Upper lobe of right lung (tissue), 1 donor: ENCODE results near the gene SPHK2. TPM values are rescaled to one million over a fixed set of nuclear protein-coding genes. Genes with fewer than 3 reads are reported as not detected.

ENCODE experiments used
- ATAC-seq: fragments of 200-7000 bp; cut with Tn5 transposase; one replicate; pipeline ENCODE4 v1.9.1; 2020; ENCODE audit warnings: mild to moderate bottlenecking, moderate library complexity
- DNase-seq: peaks from one replicate; pipeline ENCODE4 v3.0.0-alpha.2; 2020
- H3K27ac ChIP-seq: fragments of 200-600 bp; one replicate; pipeline ENCODE4 v1.8.0; 2022
- H3K27me3 ChIP-seq: fragments of 200-600 bp; one replicate; pipeline ENCODE4 v1.8.0; 2022; ENCODE audit warnings: mild to moderate bottlenecking
- H3K36me3 ChIP-seq: fragments of 200-600 bp; one replicate; pipeline ENCODE4 v1.8.0; 2022
- H3K4me1 ChIP-seq: fragments of 200-600 bp; one replicate; pipeline ENCODE4 v1.8.0; 2022
- H3K4me3 ChIP-seq: fragments of 200-600 bp; one replicate; pipeline ENCODE4 v1.8.0; 2022; ENCODE audit warnings: mild to moderate bottlenecking
- H3K9me3 ChIP-seq: fragments of 200-600 bp; one replicate; pipeline ENCODE4 v1.8.0; 2022
- intact Hi-C: fragments of 100-400 bp; cut with DNase I; formaldehyde crosslinking; loops from one replicate; pipeline ENCODE4 v1.11.0; 2022
- total RNA-seq: library from RNA; stranded (reverse); fragmentation: NEBNext Ultra II Directional; extraction: Animal tissue kit (Norgen Biotek cat#: 25700); gene quantifications from one replicate; pipeline ENCODE4 v1.2.1, GENCODE V29; 2021
- TF ChIP-seq, protein P1 (sequence below): fragments of 200-600 bp; IDR thresholded peaks from one replicate; pipeline ENCODE4 v1.8.0; 2022; ENCODE audit warnings: antibody characterized with exemption
- donor health status: DM: no; HTN: yes; CAD: no; lungs with severe emphysema.

Gene SPHK2
- total RNA-seq, 1 donor from 2014 or later = 23.3 TPM

GRCh38 chr19:48644355-48644754 is 25.0 kb downstream of the SPHK2 start:
- no peak for ATAC-seq
- Histone ChIP-seq H3K4me1 (peaks cover 17% of the 10 kb centered on the region), H3K9me3 (no peaks in the 10 kb centered on the region), H3K36me3 (no peaks in the 10 kb centered on the region), H3K27me3 (no peaks in the 10 kb centered on the region), H3K27ac (no peak overlapping the region), H3K4me3 (no peak overlapping the region)
- TF ChIP-seq, protein P1, sequence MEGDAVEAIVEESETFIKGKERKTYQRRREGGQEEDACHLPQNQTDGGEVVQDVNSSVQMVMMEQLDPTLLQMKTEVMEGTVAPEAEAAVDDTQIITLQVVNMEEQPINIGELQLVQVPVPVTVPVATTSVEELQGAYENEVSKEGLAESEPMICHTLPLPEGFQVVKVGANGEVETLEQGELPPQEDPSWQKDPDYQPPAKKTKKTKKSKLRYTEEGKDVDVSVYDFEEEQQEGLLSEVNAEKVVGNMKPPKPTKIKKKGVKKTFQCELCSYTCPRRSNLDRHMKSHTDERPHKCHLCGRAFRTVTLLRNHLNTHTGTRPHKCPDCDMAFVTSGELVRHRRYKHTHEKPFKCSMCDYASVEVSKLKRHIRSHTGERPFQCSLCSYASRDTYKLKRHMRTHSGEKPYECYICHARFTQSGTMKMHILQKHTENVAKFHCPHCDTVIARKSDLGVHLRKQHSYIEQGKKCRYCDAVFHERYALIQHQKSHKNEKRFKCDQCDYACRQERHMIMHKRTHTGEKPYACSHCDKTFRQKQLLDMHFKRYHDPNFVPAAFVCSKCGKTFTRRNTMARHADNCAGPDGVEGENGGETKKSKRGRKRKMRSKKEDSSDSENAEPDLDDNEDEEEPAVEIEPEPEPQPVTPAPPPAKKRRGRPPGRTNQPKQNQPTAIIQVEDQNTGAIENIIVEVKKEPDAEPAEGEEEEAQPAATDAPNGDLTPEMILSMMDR = no peak
- intact Hi-C loops = no loop called here
- no peak for DNase-seq

GRCh38 chr19:48644839-48645619 is 25.7 kb downstream of the SPHK2 start:
- H3K4me1 ChIP-seq = peaks cover 21% of the 10 kb centered on the region
- ATAC-seq = peak; percentile 82
- DNase-seq = peak; percentile 78
- peak overlapping the region; percentile 66 for H3K27ac ChIP-seq
- H3K27me3 ChIP-seq = no peaks in the 10 kb centered on the region
- no peaks in the 10 kb centered on the region for H3K9me3 ChIP-seq
- intact Hi-C loops = no loop called here
- H3K36me3 ChIP-seq = no peaks in the 10 kb centered on the region
- TF ChIP-seq, protein P1 = no peak
- peak overlapping the region; percentile 56 for H3K4me3 ChIP-seq

GRCh38 chr19:48645620-48646000 is 26.3 kb downstream of the SPHK2 start:
- peak overlapping the region; percentile 56 for H3K4me3 ChIP-seq
- TF ChIP-seq, protein P1 = no peak
- H3K9me3 ChIP-seq = no peaks in the 10 kb centered on the region
- no peaks in the 10 kb centered on the region for H3K36me3 ChIP-seq
- H3K27ac ChIP-seq = peak overlapping the region; percentile 66
- DNase-seq (no peak), ATAC-seq (peak; percentile 1)
- intact Hi-C loops = no loop called here
- no peaks in the 10 kb centered on the region for H3K27me3 ChIP-seq
- peaks cover 21% of the 10 kb centered on the region for H3K4me1 ChIP-seq

DNA sequence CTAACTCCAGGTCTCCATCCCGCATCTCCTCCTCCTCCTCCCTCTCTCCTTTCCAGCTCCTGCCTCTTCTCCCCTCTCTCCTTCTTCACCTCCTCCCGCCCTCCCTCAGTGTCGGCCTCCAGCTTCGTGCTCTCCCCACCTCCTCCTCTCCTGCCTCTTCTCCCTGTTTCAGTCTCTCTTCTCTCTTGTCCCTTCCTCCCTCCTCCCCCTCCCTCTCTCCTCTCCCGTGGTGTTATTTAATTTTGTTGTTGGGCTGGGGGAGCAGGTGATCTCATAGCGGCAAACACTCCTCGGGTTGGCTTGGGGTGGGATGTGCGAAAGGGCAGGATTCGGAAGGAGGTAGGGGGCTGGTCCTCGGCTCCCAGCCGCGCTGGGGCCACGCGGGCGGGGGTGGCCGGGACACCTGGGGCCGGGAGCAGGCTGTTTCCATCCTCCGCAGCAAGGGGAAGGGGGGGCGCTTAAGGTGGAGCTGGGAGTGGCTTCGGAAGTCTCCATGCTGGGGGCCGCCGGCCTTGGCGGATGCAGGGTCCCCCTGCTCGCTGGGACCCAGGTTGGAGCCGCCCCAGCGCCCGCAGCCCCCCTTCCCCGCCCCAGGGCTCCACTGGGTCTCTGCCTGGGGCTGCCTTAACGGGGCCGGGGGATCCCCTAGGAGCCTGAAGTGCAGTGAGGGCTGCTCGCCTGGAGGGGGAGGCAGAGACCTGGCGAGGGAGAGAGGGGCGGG is 26.9 kb downstream of the SPHK2 start, which contains the start of gene CA11:
Gene CA11, minus strand, starts transcription at position 187 of the 721 bp plus-strand sequence. CDS start 555 bp downstream, outside the sequence.
- ATAC-seq = peak; percentile 96
- intact Hi-C loops = no loop called here
- no peaks in the 10 kb centered on the region for H3K36me3 ChIP-seq
- peak within 1 kb of the TSS; percentile 66 for H3K27ac ChIP-seq
- peaks cover 21% of the 10 kb centered on the region for H3K4me1 ChIP-seq
- peak; percentile 95 for DNase-seq
- H3K9me3 ChIP-seq = no peaks in the 10 kb centered on the region
- H3K4me3 ChIP-seq = peak within 1 kb of the TSS; percentile 56
- TF ChIP-seq, protein P1 = peak; percentile 87
- H3K27me3 ChIP-seq = no peaks in the 10 kb centered on the region

DNA sequence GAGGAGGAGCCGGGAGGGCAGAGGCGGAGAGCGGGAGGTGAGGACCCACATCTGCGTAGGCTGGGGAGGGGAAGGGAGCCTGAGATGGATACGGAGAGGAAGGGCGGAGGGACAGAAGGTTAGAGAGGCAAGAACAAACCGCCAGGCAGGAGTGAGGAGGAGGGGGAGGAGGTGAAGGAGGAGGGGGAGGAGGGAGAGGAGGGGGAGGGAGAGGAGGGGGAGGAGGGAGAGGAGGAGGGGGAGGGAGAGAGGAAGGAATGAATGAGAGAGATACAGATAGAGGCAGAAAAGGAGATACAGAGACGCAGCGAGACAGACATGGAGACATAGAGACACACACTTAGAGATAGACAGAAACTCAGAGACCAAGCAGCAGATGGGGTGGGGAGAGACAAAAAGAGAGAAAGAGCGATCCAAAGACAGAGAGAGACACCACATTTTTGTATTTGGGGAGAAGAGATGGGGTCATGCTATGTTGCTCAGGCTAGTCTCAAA is 27.5 kb downstream of the SPHK2 start:
- DNase-seq (no peak), ATAC-seq (no peak)
- Histone ChIP-seq H3K9me3 (no peaks in the 10 kb centered on the region), H3K4me3 (peak overlapping the region; percentile 56), H3K36me3 (no peaks in the 10 kb centered on the region), H3K4me1 (peaks cover 21% of the 10 kb centered on the region), H3K27ac (peak overlapping the region; percentile 66), H3K27me3 (no peaks in the 10 kb centered on the region)
- intact Hi-C loops = no loop called here
- TF ChIP-seq, protein P1 = no peak
